Measurements from ENCODE around the gene EBPL. TPM values are rescaled to one million over a fixed set of nuclear protein-coding genes. Genes with fewer than 3 reads are reported as not detected.

EBPL gene
- total RNA-seq, 1 donor from 2014 or later = 22.4 TPM

DNA sequence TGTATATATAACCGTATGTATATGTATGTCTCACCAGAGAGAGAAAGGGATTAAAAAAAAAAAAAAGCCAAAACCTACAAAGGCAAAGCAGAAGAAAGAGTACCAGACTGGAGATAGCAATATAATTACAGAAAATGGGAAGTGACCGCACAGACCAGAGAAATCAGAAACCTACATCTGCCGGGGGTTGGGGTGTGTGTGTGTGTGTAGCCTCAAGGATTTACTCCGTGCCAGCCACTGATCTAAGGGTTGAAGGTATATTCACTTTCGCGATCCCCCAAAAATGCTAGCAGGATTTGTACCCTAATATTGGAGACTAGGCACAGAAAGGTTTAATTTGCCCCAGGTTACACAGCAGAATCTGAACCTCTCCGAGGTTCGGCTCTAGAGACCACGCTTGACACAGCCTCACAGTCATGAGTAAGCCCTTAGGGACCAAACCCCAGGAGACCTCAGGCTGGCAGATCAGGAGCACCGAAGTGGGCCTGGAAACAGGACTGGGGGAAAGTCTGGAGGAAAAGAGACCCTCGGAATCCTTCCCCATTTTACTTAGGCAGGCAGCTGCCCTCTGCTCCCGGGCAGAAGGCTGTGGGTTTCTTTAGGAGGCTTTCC lies 48.1 kb downstream of the EBPL start:
- Mint-ChIP-seq H3K4me3 (peak overlapping the region; percentile 81), H3K27ac (peak overlapping the region; percentile 68), H3K36me3 (ENCODE audit: low read depth) (peaks cover 3% of the 10 kb centered on the region), H3K9me3 (no peaks in the 10 kb centered on the region), H3K27me3 (no peaks in the 10 kb centered on the region), H3K4me1 (peaks cover 33% of the 10 kb centered on the region)
- ChIA-PET CTCF (interaction anchor here (1.2 kb wide), 1 partner anchor 293 kb away, joined by 3 read pairs; the partner anchor contains the start of gene SPRYD7), POLR2A (interaction anchor here (0.9 to 1.8 kb wide), 2 partner anchors 15 to 23 kb away, joined by 3 to 6 read pairs; partner anchors contain the start of gene ARL11)
- intact Hi-C loops (cut with micrococcal nuclease) = loop anchor here (2.0 kb wide), 1 partner anchor 14 kb away; the partner anchor contains the start of gene ARL11
- ATAC-seq (ENCODE audit: low read depth) (peak; percentile 96), DNase-seq (peak; percentile 35)
- TF ChIP-seq, protein P1, sequence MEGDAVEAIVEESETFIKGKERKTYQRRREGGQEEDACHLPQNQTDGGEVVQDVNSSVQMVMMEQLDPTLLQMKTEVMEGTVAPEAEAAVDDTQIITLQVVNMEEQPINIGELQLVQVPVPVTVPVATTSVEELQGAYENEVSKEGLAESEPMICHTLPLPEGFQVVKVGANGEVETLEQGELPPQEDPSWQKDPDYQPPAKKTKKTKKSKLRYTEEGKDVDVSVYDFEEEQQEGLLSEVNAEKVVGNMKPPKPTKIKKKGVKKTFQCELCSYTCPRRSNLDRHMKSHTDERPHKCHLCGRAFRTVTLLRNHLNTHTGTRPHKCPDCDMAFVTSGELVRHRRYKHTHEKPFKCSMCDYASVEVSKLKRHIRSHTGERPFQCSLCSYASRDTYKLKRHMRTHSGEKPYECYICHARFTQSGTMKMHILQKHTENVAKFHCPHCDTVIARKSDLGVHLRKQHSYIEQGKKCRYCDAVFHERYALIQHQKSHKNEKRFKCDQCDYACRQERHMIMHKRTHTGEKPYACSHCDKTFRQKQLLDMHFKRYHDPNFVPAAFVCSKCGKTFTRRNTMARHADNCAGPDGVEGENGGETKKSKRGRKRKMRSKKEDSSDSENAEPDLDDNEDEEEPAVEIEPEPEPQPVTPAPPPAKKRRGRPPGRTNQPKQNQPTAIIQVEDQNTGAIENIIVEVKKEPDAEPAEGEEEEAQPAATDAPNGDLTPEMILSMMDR (IDR thresholded peaks at IDR 0.05) = no peak

DNA sequence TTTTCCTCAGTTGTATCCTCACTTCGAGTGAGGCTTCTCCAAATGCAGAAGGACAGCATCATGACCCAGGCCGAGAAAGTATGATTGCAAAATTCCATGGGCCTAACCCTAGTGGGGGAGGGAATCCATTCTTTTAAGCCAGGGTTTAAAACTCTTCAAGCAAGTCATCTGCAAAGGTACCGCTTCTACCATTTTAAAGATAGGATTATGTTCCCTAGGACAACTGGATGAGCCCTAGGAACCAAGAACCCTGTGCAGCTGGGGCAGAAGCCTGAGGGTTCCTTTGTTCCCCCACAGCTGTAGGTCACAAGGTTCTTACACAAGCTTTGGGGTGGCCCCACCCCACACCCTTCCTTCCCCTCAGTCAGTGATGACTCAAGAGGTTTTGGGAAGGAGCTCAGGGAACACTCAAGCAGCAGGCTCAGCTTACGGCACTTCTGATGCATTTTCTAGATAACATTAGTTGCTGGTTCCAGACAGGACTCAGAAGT lies 49.4 kb downstream of the EBPL start:
- CTCF ChIA-PET = no interaction called here
- intact Hi-C loops (cut with micrococcal nuclease) = loop anchor here (2.0 kb wide), 1 partner anchor 13 kb away; the partner anchor contains the start of gene ARL11
- DNase-seq (no peak), ATAC-seq (ENCODE audit: low read depth) (no peak)
- Mint-ChIP-seq H3K4me1 (peaks cover 34% of the 10 kb centered on the region), H3K27ac (no peak overlapping the region), H3K9me3 (no peaks in the 10 kb centered on the region), H3K27me3 (no peaks in the 10 kb centered on the region), H3K36me3 (ENCODE audit: low read depth) (peaks cover 6% of the 10 kb centered on the region), H3K4me3 (peak overlapping the region; percentile 24)
- POLR2A ChIA-PET = interaction anchor here (1.0 to 1.8 kb wide), 2 partner anchors 10 to 14 kb away, joined by 3 to 6 read pairs; partner anchors contain the start of gene ARL11
- TF ChIP-seq, protein P1 (IDR thresholded peaks at IDR 0.05) = no peak

DNA sequence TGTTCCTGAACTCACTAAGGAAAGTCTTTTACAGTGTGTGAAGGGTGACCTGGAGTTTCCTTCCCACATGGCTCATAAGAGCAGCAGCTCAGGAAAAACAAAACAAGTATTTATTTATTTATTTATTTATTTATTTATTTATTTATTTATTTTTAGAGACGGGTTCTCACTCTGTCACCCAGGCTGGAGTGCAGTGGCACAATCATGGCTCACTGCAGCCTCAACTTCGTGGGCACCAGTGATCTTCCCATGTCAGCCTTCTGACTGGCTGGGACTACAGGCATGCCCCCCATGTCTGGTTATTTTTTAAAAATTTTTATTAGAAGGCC lies 52.6 kb downstream of the EBPL start:
- no peaks in the 10 kb centered on the region for H3K27me3 Mint-ChIP-seq

DNA sequence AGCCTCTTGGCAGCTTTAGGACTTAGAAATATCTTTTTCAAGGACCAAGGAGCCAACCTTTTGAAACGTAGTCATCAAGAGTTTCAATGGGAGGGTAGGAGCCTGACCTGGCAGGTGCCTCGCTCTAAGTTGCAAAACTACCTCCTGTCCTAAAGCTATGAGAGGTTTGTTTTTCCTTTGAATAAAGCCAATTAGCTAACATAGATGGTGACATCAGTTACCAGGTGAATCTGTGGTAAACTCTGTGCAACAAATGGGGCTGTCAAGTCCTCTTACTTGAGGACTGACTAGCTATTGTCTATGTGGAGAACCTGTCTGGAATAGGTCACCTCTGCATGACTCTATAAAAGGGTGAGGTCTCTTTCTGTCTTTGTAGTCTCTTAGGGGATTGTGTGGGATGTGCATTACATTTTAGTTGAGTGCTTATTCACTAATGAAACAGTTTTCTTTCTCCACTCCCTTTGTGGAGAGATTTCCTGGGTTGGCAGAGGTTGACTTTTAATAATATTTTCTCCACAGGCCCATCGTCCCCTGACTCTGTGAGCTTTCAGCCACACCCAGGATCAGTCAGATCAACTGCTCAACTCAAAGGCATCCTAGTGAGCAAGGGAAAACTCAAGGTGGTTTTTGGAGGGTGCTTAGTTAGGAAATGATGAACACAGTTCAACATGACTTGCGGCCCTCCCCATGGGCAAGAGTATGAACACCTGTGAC lies 53.1 kb downstream of the EBPL start:
- peaks cover 54% of the 10 kb centered on the region for H3K4me1 Mint-ChIP-seq
- H3K27ac Mint-ChIP-seq = no peak overlapping the region
- ChIA-PET CTCF (interaction anchor here (0.7 kb wide), 1 partner anchor 9 kb away, joined by 3 read pairs; the partner anchor contains the start of gene ARL11), POLR2A (interaction anchor here (0.6 kb wide), 2 partner anchors 17 to 959 kb away, joined by 3 to 8 read pairs; no protein-coding TSS in a partner anchor)
- no peak overlapping the region for H3K4me3 Mint-ChIP-seq
- H3K9me3 Mint-ChIP-seq = no peaks in the 10 kb centered on the region
- no peak for ATAC-seq (ENCODE audit: low read depth)
- DNase-seq = no peak
- intact Hi-C loops (cut with micrococcal nuclease) = loop anchor here (5.0 kb wide), 1 partner anchor 54 kb away; the partner anchor contains the start of gene EBPL
- H3K36me3 Mint-ChIP-seq (ENCODE audit: low read depth) = peaks cover 20% of the 10 kb centered on the region
- no peaks in the 10 kb centered on the region for H3K27me3 Mint-ChIP-seq
- TF ChIP-seq, protein P1 (IDR thresholded peaks at IDR 0.05) = no peak

More for the DNA sequence above, 52.6 kb downstream of the EBPL start:
- H3K4me1 Mint-ChIP-seq = peaks cover 53% of the 10 kb centered on the region
- H3K9me3 Mint-ChIP-seq = no peaks in the 10 kb centered on the region
- POLR2A ChIA-PET = no interaction called here
- CTCF ChIA-PET = no interaction called here
- ATAC-seq (ENCODE audit: low read depth) = no peak
- peaks cover 15% of the 10 kb centered on the region for H3K36me3 Mint-ChIP-seq (ENCODE audit: low read depth)
- no peak overlapping the region for H3K4me3 Mint-ChIP-seq
- DNase-seq = no peak
- TF ChIP-seq, protein P1 (IDR thresholded peaks at IDR 0.05) = no peak
- intact Hi-C loops (cut with micrococcal nuclease) = loop anchor here (5.0 kb wide), 1 partner anchor 54 kb away; the partner anchor contains the start of gene EBPL
- H3K27ac Mint-ChIP-seq = no peak overlapping the region

DNA sequence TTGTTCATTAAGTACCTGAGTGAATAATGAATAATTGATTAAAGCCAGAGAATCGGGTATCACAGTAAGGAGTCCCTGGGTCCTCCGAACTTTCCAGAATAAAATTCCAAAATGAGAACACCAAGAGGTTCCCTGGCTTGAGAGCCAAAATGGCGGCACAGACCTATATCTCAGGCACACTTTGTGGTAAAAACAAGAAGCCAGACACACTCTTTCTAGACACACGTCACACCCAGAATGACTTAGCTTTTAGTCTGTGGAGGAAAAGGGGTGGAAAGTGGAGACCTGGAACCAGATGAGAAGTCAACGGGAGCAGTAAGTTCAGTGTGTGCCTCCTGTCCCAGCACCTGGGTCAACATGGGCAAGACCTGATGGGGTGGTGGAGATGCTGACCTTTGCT lies 54.6 kb downstream of the EBPL start:
- ATAC-seq (ENCODE audit: low read depth) (no peak), DNase-seq (no peak)
- CTCF ChIA-PET = no interaction called here
- intact Hi-C loops (cut with micrococcal nuclease) = loop anchor here (5.0 kb wide), 1 partner anchor 56 kb away; the partner anchor contains the start of gene EBPL
- no peaks in the 10 kb centered on the region for H3K9me3 Mint-ChIP-seq
- TF ChIP-seq, protein P1 (IDR thresholded peaks at IDR 0.05) = no peak
- peak overlapping the region; percentile 57 for H3K27ac Mint-ChIP-seq
- H3K4me1 Mint-ChIP-seq = peaks cover 49% of the 10 kb centered on the region
- H3K36me3 Mint-ChIP-seq (ENCODE audit: low read depth) = peaks cover 33% of the 10 kb centered on the region
- no peak overlapping the region for H3K4me3 Mint-ChIP-seq
- POLR2A ChIA-PET = no interaction called here
- no peaks in the 10 kb centered on the region for H3K27me3 Mint-ChIP-seq

Data from activated B cell treated with CpG ODN at 0.5 μM for 24 hours (primary cell).